RWPE2 (cell line): ENCODE results near the gene USP32.
"Not testable (repeated sequence)": the region's sequence is repeated elsewhere in the genome, so short reads cannot be mapped to it uniquely, and the experiment has no call there.

ENCODE experiments used
- ATAC-seq: fragments of 200-7000 bp; cut with Tn5 transposase; 3 replicates; pipeline ENCODE4 v1.9.1; 2021; ENCODE audit warnings: low read depth
- DNase-seq: peaks from one replicate; pipeline ENCODE4 v3.0.0-alpha.2; 2020; ENCODE audit warnings: low spot score
- H3K27ac ChIP-seq: fragments of 450-650 bp; 2 replicates; pipeline ENCODE4 v1.5.1; 2017; ENCODE audit warnings: mild to moderate bottlenecking; ENCODE audit not compliant: poor library complexity, severe bottlenecking
- H3K27me3 ChIP-seq: fragments of 250-450 bp; sonication (Bioruptor Pico); 2 replicates; pipeline ENCODE4 v1.5.1; 2021; ENCODE audit warnings: mild to moderate bottlenecking, moderate library complexity; ENCODE audit not compliant: insufficient read depth, poor library complexity, severe bottlenecking
- H3K36me3 ChIP-seq: fragments of 250-450 bp; sonication (Bioruptor Pico); 2 replicates; pipeline ENCODE4 v1.5.1; 2020; ENCODE audit warnings: low read depth, mild to moderate bottlenecking, moderate library complexity
- H3K4me1 ChIP-seq: fragments of 250-450 bp; sonication (Bioruptor Pico); 2 replicates; pipeline ENCODE4 v1.5.1; 2021; ENCODE audit warnings: mild to moderate bottlenecking, moderate library complexity; ENCODE audit not compliant: insufficient read depth, poor library complexity, severe bottlenecking
- H3K4me3 ChIP-seq: fragments of 250-450 bp; sonication (Bioruptor Pico); 2 replicates; pipeline ENCODE4 v1.5.1; 2021; ENCODE audit warnings: mild to moderate bottlenecking, moderate library complexity; ENCODE audit not compliant: severe bottlenecking
- H3K9me3 ChIP-seq: fragments of 250-450 bp; sonication (Bioruptor Pico); 2 replicates; pipeline ENCODE4 v1.5.1; 2021; ENCODE audit warnings: mild to moderate bottlenecking, moderate library complexity; ENCODE audit not compliant: severe bottlenecking
- CTCF ChIP-seq: fragments of 450-650 bp; IDR thresholded peaks from one replicate; pipeline ENCODE4 v1.5.1; 2017; ENCODE audit warnings: mild to moderate bottlenecking, moderate library complexity; ENCODE audit not compliant: poor library complexity, severe bottlenecking

The USP32 gene

GRCh38 chr17:60426596-60426995 lies 34.7 kb upstream of the USP32 start:
- no peak for TF ChIP-seq CTCF
- no peaks in the 10 kb centered on the region for H3K27me3 ChIP-seq
- no peak overlapping the region for H3K27ac ChIP-seq
- H3K36me3 ChIP-seq = no peaks in the 10 kb centered on the region
- ATAC-seq (no peak), DNase-seq (no peak)
- no peaks in the 10 kb centered on the region for H3K9me3 ChIP-seq
- H3K4me1 ChIP-seq = no peaks in the 10 kb centered on the region
- no peak overlapping the region for H3K4me3 ChIP-seq

- no peak for TF ChIP-seq CTCF
- Histone ChIP-seq H3K27ac (no peak overlapping the region), H3K4me1 (no peaks in the 10 kb centered on the region), H3K36me3 (no peaks in the 10 kb centered on the region), H3K4me3 (no peak overlapping the region), H3K9me3 (no peaks in the 10 kb centered on the region), H3K27me3 (no peaks in the 10 kb centered on the region)
- no peak for ATAC-seq
- no peak for DNase-seq
These were observed 33.7 kb upstream of the USP32 start for GRCh38 chr17:60425626-60426025.

GRCh38 chr17:60423865-60424264 lies 31.9 kb upstream of the USP32 start:
- Histone ChIP-seq H3K9me3 (no peaks in the 10 kb centered on the region), H3K4me3 (no peak overlapping the region), H3K27me3 (no peaks in the 10 kb centered on the region), H3K36me3 (no peaks in the 10 kb centered on the region), H3K4me1 (no peaks in the 10 kb centered on the region), H3K27ac (no peak overlapping the region)
- ATAC-seq = no peak
- no peak for DNase-seq
- TF ChIP-seq CTCF = no peak

GRCh38 chr17:60422162-60422665 lies 30.3 kb upstream of the USP32 start, which contains the start of gene CHCT1:
Gene CHCT1, plus strand, starts transcription at chr17:60422489. Its CDS starts 104 bp downstream, at chr17:60422593.
- no peak for ATAC-seq
- no peak for TF ChIP-seq CTCF
- Histone ChIP-seq H3K36me3 (no peaks in the 10 kb centered on the region), H3K4me3 (no peak within 1 kb of the TSS), H3K27me3 (no peaks in the 10 kb centered on the region), H3K4me1 (no peaks in the 10 kb centered on the region), H3K9me3 (no peaks in the 10 kb centered on the region), H3K27ac (no peak within 1 kb of the TSS)
- DNase-seq = no peak

GRCh38 chr17:60421273-60422161 lies 29.6 kb upstream of the USP32 start:
- DNase-seq = no peak
- Histone ChIP-seq H3K4me1 (no peaks in the 10 kb centered on the region), H3K27ac (no peak overlapping the region), H3K4me3 (no peak overlapping the region), H3K9me3 (no peaks in the 10 kb centered on the region), H3K36me3 (no peaks in the 10 kb centered on the region), H3K27me3 (no peaks in the 10 kb centered on the region)
- ATAC-seq = peak; percentile 89
- TF ChIP-seq CTCF = peak; percentile 86

GRCh38 chr17:60419875-60420274 lies 27.9 kb upstream of the USP32 start:
- not testable (repeated sequence) for H3K4me3 ChIP-seq, H3K27ac ChIP-seq, H3K36me3 ChIP-seq, H3K4me1 ChIP-seq, H3K9me3 ChIP-seq, ATAC-seq, DNase-seq, H3K27me3 ChIP-seq

GRCh38 chr17:60419003-60419402 lies 27.1 kb upstream of the USP32 start:
- not testable (repeated sequence) for DNase-seq, H3K27me3 ChIP-seq, ATAC-seq

More at GRCh38 chr17:60419003-60419402, 27.1 kb upstream of the USP32 start:
- not testable (repeated sequence) for H3K4me1 ChIP-seq, H3K36me3 ChIP-seq, H3K9me3 ChIP-seq, H3K4me3 ChIP-seq, H3K27ac ChIP-seq
